Heart left ventricle (tissue), 16 donors: ENCODE data around the gene LRRC36. TPM values are rescaled to one million over a fixed set of nuclear protein-coding genes. Genes with fewer than 3 reads are reported as not detected.
A peak's percentile ranks its signal among the peaks of the same experiment; 100 is the strongest.

ENCODE experiments used
- ATAC-seq, 4 donors: fragments of 200-7000 bp; cut with Tn5 transposase; one replicate each; pipeline ENCODE4 v1.9.1; 2020 to 2022; ENCODE audit warnings: moderate library complexity in 4 of 4, mild to moderate bottlenecking in 3 of 4, moderate number of reproducible peaks in 1 of 4
- DNase-seq, 5 donors: peaks; one replicate each; pipeline ENCODE4 v3.0.0-alpha.2; 2020
- H3K27ac ChIP-seq, 12 donors: fragments of 200-600 bp; sonication (generic) in 4 of 12; one replicate each; pipeline versions ENCODE4 v1.5.0 to v1.8.0; 2016 to 2022; ENCODE audit warnings: mild to moderate bottlenecking in 2 of 12
- H3K27me3 ChIP-seq, 9 donors: fragments of 200-600 bp; sonication (generic) in 2 of 9; one replicate each; pipeline versions ENCODE4 v1.5.1 to v1.8.0; 2016 to 2022; ENCODE audit warnings: mild to moderate bottlenecking in 3 of 9
- H3K36me3 ChIP-seq, 9 donors: fragments of 200-600 bp; sonication (generic) in 2 of 9; one replicate each; pipeline versions ENCODE4 v1.5.0 to v1.8.0; 2018 to 2022; ENCODE audit warnings: mild to moderate bottlenecking in 2 of 9
- H3K4me1 ChIP-seq, 12 donors: fragments of 200-600 bp; sonication (generic) in 4 of 12; one replicate each; pipeline versions ENCODE4 v1.5.0 to v1.8.0; 2016 to 2022; ENCODE audit warnings: mild to moderate bottlenecking in 3 of 12
- H3K4me3 ChIP-seq, 12 donors: fragments of 200-600 bp; sonication (generic) in 4 of 12; one replicate each; pipeline versions ENCODE4 v1.5.0 to v1.8.0; 2017 to 2022; ENCODE audit warnings: mild to moderate bottlenecking in 9 of 12, moderate library complexity in 4 of 12
- H3K9me3 ChIP-seq, 12 donors: fragments of 200-600 bp; sonication (generic) in 4 of 12; one replicate each; pipeline versions ENCODE4 v1.5.0 to v1.8.0; 2016 to 2022; ENCODE audit warnings: mild to moderate bottlenecking in 1 of 12
- CTCF ChIP-seq, 12 donors: fragments of 200-600 bp; sonication (generic) in 4 of 12; IDR thresholded peaks; one replicate each; pipeline versions ENCODE4 v1.5.0 to v1.8.0; 2018 to 2022; ENCODE audit warnings: antibody characterized with exemption in 12 of 12, mild to moderate bottlenecking in 5 of 12
- POLR2A ChIP-seq, 2 donors: fragments of 450-650 bp; IDR thresholded peaks; one replicate each; pipeline ENCODE4 v1.6.1; 2017; ENCODE audit warnings: antibody characterized with exemption in 2 of 2, mild to moderate bottlenecking in 2 of 2, moderate library complexity in 2 of 2
- WGBS, 4 donors: extraction: QIAGEN DNeasy Blood & Tissue Kit in 2 of 4; methylation state at CpG; one replicate each; pipeline versions ENCODE4 v1.1.5 to v1.1.7; 2013 to 2018; 5-methylcytosine and 5-hydroxymethylcytosine counted together
- intact Hi-C, 10 donors: fragments of 100-400 bp; cut with DNase I; formaldehyde crosslinking; loops; one replicate each; pipeline versions ENCODE4 v1.11.1 to v1.14.2; 2022
- polyA plus RNA-seq, 2 donors: library from polyadenylated mRNA; stranded (reverse); fragments of 200-250 nt; gene quantifications; one replicate each; pipeline ENCODE4 v1.2.3, GENCODE V29; 2013
- total RNA-seq, 9 donors: library from RNA; depleted of rRNA in 2 of 9; stranded (reverse); fragments of >200 nt in 2 of 9; fragmentation: NEBNext Ultra II Directional in 3 of 9; extraction: Animal tissue kit (Norgen Biotek cat#: 25700) in 3 of 9; gene quantifications; one replicate each; pipeline versions ENCODE4 v1.1.0 to v1.2.4, GENCODE V29; 2016 to 2023
- donor health status: ischemic (EF 13 %, LVEDD 7.1; RV severe dilation, severe dysfunction).
- donor health status: healthy with polysubstance abuse.
- donor health status: DM: no; HTN: yes; CAD: no.
- donor health status: DM: no; HTN: no; CAD: no.
- donor health status: ischemic (EF 25% LVEDD 6.9; RV normal size, moderate dysfunction).
- donor health status: ischemic (EF 25% LVEDD 5.7; RV mildly dilated, moderate dysfunction).
- donor health status: healthy.
- donor health status: DM: yes; HTN: yes; CAD: no.
- donor health status: ischemic (EF 35%, LVEDD 5.7; RV mildly dilated, moderate dysfunction).
- donor health status: nonischemic (EF 11% LVEDD 7.7; RV severe dilation, severe dysfunction).
- donor health status: DM: yes; HTN: yes; CAD: no.
- donor health status: PGD.
- donor health status: ischemic (EF 29% LVEDD 5.4; RV normal size, mild dysfunction).
- donor health status: nonischemic (EF 23%, LVEDD 6.1; RV moderate dilation, normal function).

Gene LRRC36
- total and polyA plus RNA-seq, 11 donors = 0.15 to 0.42 (median 0.27) TPM; not detected in 8

GRCh38 chr16:67283826-67284555 lies 42.6 kb upstream of the LRRC36 start:
- intact Hi-C loops = loop anchor here in 3 of 10 donors (10.0 kb wide), 1 partner anchor 111 kb away; the partner anchor contains the start of gene TPPP3 (in 3 of the 3)
- no peaks in the 10 kb centered on the region for H3K9me3 ChIP-seq
- WGBS, 4 donors = 90 to 93% (median 92%) methylated on average over 16 to 21 of the region's 21 CpGs
- no peak for TF ChIP-seq POLR2A (IDR thresholded peaks at IDR 0.05)
- no peak for TF ChIP-seq CTCF (IDR thresholded peaks at IDR 0.05)
- no peaks in the 10 kb centered on the region for H3K36me3 ChIP-seq
- H3K4me1 ChIP-seq = peaks cover 0 to 7% (median 0%) of the 10 kb centered on the region in 12 donors
- peak in 1 of 5 donors; percentile 30 for DNase-seq
- no peak for ATAC-seq
- H3K4me3 ChIP-seq = no peak overlapping the region
- no peak overlapping the region for H3K27ac ChIP-seq
- peaks cover 0 to 3% (median 0%) of the 10 kb centered on the region in 9 donors for H3K27me3 ChIP-seq

- DNase-seq (peak in 2 of 5 donors; percentile 34 to 53), ATAC-seq (peak; percentile 42 to 80 (median 68))
- Histone ChIP-seq H3K4me1 (no peaks in the 10 kb centered on the region), H3K4me3 (no peak overlapping the region), H3K27me3 (no peaks in the 10 kb centered on the region), H3K9me3 (no peaks in the 10 kb centered on the region), H3K36me3 (no peaks in the 10 kb centered on the region), H3K27ac (no peak overlapping the region)
- WGBS, 4 donors = 44 to 75% (median 74%) methylated on average over 11 to 34 of the region's 34 CpGs
- TF ChIP-seq CTCF (IDR thresholded peaks at IDR 0.05) (peak in 11 of 12 donors; percentile 24 to 61 (median 39)), POLR2A (IDR thresholded peaks at IDR 0.05) (no peak)
- intact Hi-C loops = loop anchor here in 3 of 10 donors (10.0 kb wide), 1 partner anchor 110 kb away; the partner anchor contains the start of gene TPPP3 (in 3 of the 3)
These were observed 41.6 kb upstream of the LRRC36 start for GRCh38 chr16:67284699-67285646.

GRCh38 chr16:67286441-67287235 lies 40.0 kb upstream of the LRRC36 start:
- Histone ChIP-seq H3K36me3 (no peaks in the 10 kb centered on the region), H3K9me3 (no peaks in the 10 kb centered on the region), H3K4me3 (no peak overlapping the region), H3K27me3 (no peaks in the 10 kb centered on the region), H3K27ac (no peak overlapping the region), H3K4me1 (no peaks in the 10 kb centered on the region)
- DNase-seq (no peak), ATAC-seq (no peak)
- no peak for TF ChIP-seq POLR2A (IDR thresholded peaks at IDR 0.05)
- TF ChIP-seq CTCF (IDR thresholded peaks at IDR 0.05) = no peak
- WGBS, 4 donors = 92 to 96% (median 93%) methylated on average over 26 to 28 of the region's 28 CpGs
- intact Hi-C loops = loop anchor here in 3 of 10 donors (10.0 kb wide), 1 partner anchor 108 kb away; the partner anchor contains the start of gene TPPP3 (in 3 of the 3)
